HG03565 (cell line): ENCODE data around the gene PLPPR5.

Experiments used
- ATAC-seq: cut with Tn5 transposase; IDR thresholded peaks from one replicate; pipeline ENCODE4 v1.9.1; 2021; ENCODE audit warnings: mild to moderate bottlenecking, moderate library complexity; ENCODE audit not compliant: unreplicated experiment

PLPPR5 gene

GRCh38 chr1:98870959-98871903, 133.4 kb downstream of the PLPPR5 start:
- peak; percentile 98 for ATAC-seq

DNA sequence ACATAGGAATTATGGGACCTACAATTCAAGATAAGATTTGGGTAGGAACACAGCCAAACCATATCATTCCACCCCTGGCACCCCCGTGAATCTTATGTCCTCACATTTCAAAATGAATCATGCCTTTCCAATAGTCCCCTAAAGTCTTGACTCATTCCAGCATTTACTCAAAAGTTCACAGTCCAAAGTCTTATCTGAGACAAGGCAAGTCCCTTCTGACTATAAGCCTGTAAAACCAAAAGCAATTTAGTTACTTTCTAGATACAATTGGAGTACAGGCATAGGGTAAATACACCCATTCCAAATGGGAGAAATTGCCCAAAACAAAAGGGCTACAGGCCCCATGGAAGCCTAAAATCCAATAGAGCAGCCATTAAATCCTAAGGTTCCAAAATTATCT, 138.9 kb downstream of the PLPPR5 start:
- no peak for ATAC-seq

GRCh38 chr1:98860329-98860728, 144.3 kb downstream of the PLPPR5 start:
- no peak for ATAC-seq

GRCh38 chr1:98854137-98854536, 150.5 kb downstream of the PLPPR5 start:
- no peak for ATAC-seq

DNA sequence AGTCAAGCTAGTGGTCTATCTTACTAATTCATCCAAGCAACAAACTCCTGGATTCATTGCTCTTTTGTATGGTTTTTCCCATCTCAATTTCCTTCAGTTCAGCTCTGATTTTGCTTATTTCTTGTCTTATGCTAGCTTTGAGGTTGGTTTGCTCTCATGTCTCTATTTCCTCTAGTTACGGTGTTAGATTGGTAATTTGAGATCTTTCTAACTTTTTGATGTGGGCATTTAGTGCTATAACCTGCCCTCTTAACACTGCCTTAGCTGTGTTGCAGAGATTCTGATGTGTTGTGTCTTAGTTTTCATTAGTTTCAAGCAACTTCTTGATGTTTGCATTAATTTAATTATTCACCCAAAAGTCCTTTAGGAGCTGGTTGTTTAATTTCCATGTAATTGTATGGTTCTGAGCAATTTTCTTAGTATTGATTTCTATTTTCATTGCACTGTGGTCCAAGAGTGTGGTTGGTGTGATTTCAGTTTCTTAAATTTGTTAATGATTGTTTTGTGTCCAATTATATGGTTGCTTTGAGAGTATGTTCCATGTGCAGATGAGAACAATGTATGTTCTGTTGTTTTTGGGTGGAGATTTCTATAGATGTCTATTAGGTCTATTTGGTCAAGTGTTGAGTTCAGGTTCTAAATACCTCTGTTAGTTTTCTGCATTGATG, 154.6 kb downstream of the PLPPR5 start:
- no peak for ATAC-seq

DNA sequence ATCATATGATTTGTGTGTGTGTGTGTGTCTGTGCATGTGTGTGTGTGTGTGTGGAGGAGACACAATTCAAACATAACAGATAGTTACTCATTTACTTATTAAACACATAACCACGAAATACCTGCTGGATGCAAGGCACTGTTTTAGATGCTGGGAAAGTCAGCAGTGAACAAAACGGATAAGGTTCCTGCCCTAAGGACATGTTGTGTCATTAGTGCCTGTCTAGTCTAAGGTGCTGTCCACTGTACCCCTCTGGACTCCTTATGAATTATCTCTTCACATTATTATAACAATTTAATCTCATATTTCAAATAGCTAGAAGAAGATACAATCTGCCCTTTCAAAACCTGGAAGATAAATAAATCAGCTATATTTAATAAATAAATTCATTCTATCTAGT, 162.4 kb downstream of the PLPPR5 start:
- no peak for ATAC-seq
